ENCODE measurements around the gene CASKIN2. TPM values are rescaled to one million over a fixed set of nuclear protein-coding genes. Genes with fewer than 3 reads are reported as not detected.

CASKIN2 gene
- total and polyA plus RNA-seq, 3 donors from 2014 or later: 15.6 to 22.6 (median 16.9) TPM

DNA sequence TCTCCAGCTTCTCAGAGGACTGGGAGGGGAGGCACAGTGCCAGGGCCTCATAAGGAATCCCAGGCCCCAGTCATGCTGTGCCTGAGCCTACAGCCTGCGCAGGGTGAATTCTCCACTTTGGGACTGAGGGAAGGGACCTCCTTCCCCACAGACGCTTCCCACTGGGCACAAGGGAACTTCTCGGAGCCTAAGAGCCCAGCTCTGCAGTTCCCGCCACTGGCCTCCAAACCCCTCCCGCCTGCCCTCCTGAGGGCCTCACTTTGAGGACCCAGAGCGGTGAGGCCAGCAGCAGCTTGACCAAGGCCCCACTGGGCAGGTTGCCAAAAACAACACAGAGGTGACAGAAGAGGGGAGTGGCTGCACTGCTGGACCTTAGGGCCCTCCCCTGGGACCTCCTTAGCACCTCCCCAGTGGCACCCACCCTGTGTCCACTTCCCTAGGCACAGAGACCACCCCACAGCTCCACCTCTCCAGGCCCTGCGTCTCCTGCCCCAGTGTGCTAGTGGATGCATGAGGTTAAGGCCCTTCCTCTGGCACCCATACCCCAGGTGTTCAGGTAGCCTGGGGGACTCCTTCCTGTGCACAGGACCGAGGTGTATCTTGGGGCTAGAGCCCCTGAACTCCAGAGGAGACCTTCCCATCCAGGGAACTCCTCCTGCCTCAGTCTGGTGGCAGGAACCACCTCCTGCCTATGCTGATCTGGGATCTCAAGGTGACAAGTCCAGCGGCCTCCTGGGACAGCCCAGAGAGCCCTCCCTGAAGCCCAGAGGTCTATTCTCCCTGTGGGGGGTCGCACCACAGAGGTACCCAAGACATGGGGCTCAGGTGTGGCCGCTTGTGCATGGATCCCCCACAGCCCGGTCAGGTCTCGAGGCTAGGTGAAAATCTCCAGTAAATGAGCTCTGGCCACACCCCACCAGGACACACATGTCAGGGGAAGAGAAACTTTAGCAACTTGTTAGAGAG, 3.4 kb downstream of the CASKIN2 start:
- no peak for DNase-seq
- Histone ChIP-seq H3K27me3 (no peaks in the 10 kb centered on the region), H3K36me3 (ENCODE audit: low read depth, missing control alignments) (no peaks in the 10 kb centered on the region), H3K27ac (peak overlapping the region in 1 of 2 donors; percentile 30), H3K9me3 (no peaks in the 10 kb centered on the region), H3K4me1 (peaks cover 20% of the 10 kb centered on the region), H3K4me3 (no peak overlapping the region)
- TF ChIP-seq, protein P1, sequence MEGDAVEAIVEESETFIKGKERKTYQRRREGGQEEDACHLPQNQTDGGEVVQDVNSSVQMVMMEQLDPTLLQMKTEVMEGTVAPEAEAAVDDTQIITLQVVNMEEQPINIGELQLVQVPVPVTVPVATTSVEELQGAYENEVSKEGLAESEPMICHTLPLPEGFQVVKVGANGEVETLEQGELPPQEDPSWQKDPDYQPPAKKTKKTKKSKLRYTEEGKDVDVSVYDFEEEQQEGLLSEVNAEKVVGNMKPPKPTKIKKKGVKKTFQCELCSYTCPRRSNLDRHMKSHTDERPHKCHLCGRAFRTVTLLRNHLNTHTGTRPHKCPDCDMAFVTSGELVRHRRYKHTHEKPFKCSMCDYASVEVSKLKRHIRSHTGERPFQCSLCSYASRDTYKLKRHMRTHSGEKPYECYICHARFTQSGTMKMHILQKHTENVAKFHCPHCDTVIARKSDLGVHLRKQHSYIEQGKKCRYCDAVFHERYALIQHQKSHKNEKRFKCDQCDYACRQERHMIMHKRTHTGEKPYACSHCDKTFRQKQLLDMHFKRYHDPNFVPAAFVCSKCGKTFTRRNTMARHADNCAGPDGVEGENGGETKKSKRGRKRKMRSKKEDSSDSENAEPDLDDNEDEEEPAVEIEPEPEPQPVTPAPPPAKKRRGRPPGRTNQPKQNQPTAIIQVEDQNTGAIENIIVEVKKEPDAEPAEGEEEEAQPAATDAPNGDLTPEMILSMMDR (IDR thresholded peaks at IDR 0.05): no peak
- no peak for TF ChIP-seq POLR2A (IDR thresholded peaks at IDR 0.05)
- 70 to 73% methylated on average over 4 to 13 of the region's 13 CpGs for WGBS, 2 donors
- intact Hi-C loops (cut with DNase I; ENCODE audit: low total_unique reads): loop anchor here (5.0 kb wide), 1 partner anchor 85 kb away; no protein-coding TSS in a partner anchor

DNA sequence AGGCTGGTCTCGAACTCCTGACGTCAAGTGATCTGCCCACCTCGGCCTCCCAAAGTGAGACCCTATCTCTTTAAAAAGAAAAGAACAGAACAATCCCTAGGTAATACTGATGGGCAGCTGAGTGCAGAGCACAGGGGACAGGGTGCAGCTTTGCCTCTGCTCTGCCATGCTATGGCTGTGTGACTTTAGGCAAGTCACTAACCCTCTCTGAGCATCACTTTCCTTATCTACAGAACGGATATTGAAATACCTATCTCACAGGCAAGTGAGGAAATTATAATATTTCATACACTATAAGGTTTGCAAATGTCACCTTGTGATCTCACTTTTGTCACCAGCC, 4.1 kb downstream of the CASKIN2 start:
- H3K4me3 ChIP-seq: no peak overlapping the region
- H3K4me1 ChIP-seq: peaks cover 18% of the 10 kb centered on the region
- H3K27me3 ChIP-seq: no peaks in the 10 kb centered on the region
- 84 to 93% methylated on average over 4 of the region's 4 CpGs for WGBS, 2 donors
- intact Hi-C loops (cut with DNase I; ENCODE audit: low total_unique reads): loop anchor here (5.0 kb wide), 1 partner anchor 84 kb away; no protein-coding TSS in a partner anchor
- no peak for DNase-seq
- TF ChIP-seq POLR2A (IDR thresholded peaks at IDR 0.05): no peak
- TF ChIP-seq, protein P1 (IDR thresholded peaks at IDR 0.05): no peak
- H3K27ac ChIP-seq: no peak overlapping the region
- no peaks in the 10 kb centered on the region for H3K9me3 ChIP-seq
- no peaks in the 10 kb centered on the region for H3K36me3 ChIP-seq (ENCODE audit: low read depth, missing control alignments)

DNA sequence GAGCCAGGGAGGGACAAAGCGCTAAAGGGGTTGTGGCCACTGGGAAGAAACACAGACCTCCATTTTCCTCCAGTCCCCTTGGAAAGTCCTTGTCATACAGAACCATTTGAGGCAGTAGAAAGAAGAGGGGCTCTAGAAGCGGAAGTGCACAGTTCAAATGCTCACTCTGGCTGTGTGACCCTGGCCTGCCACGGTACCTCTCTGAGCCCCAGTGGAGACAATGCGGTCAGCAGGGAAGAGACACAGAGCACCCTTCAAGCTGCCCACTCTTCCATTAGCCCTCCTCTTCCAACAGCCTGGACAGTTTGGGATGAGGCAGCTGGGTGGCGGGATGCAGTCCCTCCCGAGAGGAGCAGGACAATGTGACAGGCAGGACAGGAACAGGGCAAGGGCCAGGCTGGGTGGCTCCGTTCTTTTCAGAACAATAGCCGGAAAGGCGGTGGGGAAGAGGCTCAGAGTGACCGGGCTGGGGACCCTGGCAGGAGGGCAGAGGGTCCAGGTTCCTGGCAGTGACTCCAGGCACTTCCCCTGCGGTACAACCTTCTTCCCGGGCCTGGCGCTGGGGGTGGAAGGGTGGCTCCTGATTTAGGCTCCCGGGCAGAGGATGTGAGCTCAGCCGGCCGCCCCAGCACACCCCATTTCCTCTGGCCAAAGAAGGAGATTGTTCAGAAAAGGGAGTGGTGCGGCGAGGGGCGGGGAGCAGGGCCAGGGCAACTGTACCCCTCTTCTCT, 5.6 kb downstream of the CASKIN2 start:
- H3K4me1 ChIP-seq: peaks cover 14% of the 10 kb centered on the region
- TF ChIP-seq POLR2A (IDR thresholded peaks at IDR 0.05): no peak
- 75 to 81% methylated on average over 15 to 19 of the region's 19 CpGs for WGBS, 2 donors
- H3K27me3 ChIP-seq: no peaks in the 10 kb centered on the region
- H3K9me3 ChIP-seq: no peaks in the 10 kb centered on the region
- H3K4me3 ChIP-seq: no peak overlapping the region
- intact Hi-C loops (cut with DNase I; ENCODE audit: low total_unique reads): loop anchor here (5.0 kb wide), 1 partner anchor 82 kb away; no protein-coding TSS in a partner anchor
- H3K27ac ChIP-seq: peak overlapping the region in 1 of 2 donors; percentile 25
- DNase-seq: no peak
- H3K36me3 ChIP-seq (ENCODE audit: low read depth, missing control alignments): no peaks in the 10 kb centered on the region

DNA sequence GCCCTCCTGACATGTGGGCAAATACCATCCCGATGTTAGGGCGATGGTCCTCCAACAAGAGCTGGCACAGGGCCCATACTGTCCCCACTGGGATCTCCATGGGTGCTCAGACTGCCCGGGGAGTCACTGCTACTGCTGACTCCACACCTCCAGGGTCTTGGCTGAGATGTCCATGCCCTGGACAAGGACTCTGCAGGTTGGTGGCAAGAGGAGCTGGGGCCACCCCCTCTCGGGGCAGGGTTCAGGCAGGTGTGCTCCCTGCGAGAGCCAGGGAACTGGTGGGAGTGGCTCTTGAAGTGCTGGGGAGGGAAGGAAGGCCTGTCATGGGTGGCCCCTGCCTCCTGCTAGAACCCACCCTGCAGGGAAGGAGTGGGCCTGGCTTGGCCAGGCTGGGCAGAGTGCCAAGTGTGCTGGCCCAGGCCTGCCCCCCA, 6.4 kb downstream of the CASKIN2 start:
- H3K27ac ChIP-seq: peak overlapping the region in 1 of 2 donors; percentile 2
- intact Hi-C loops (cut with DNase I; ENCODE audit: low total_unique reads): no loop called here
- no peaks in the 10 kb centered on the region for H3K9me3 ChIP-seq
- TF ChIP-seq, protein P1 (IDR thresholded peaks at IDR 0.05): no peak
- TF ChIP-seq POLR2A (IDR thresholded peaks at IDR 0.05): no peak
- WGBS, 2 donors: 75% methylated on average over 5 of the region's 5 CpGs; no CpG with 5 or more reads in 1 of the 2 donors
- no peaks in the 10 kb centered on the region for H3K27me3 ChIP-seq
- H3K36me3 ChIP-seq (ENCODE audit: low read depth, missing control alignments): no peaks in the 10 kb centered on the region
- no peak for DNase-seq
- no peak overlapping the region for H3K4me3 ChIP-seq
- H3K4me1 ChIP-seq: peaks cover 6% of the 10 kb centered on the region
